Caco-2 (cell line): ENCODE results near the gene EMC8. TPM values are rescaled to one million over a fixed set of nuclear protein-coding genes. Genes with fewer than 3 reads are reported as not detected.

Source experiments
- BruUV-seq: library from RNA; stranded (reverse); fragments of 400-500 nt; replicated peaks from 2 replicates; lab custom pipeline; 2021; lab: Mats Ljungman, UMichigan
- CTCF ChIA-PET: fragments of 300-600 bp; sonication (Branson Sonifier 250); formaldehyde crosslinking; loops from one replicate; lab custom pipeline; 2022; ENCODE audit warnings: antibody characterized with exemption; lab: Charles Lee
- POLR2A ChIA-PET: fragments of 300-600 bp; sonication (Branson Sonifier 250); formaldehyde crosslinking; loops from one replicate; lab custom pipeline; 2022; ENCODE audit warnings: antibody characterized with exemption; lab: Charles Lee
- DNase-seq, 2 experiments: peaks; one replicate each; pipeline versions ENCODE4 v3.0.0 to v3.0.0-alpha.2; 2020 to 2022
- H3K27me3 ChIP-seq: replicated peaks from 2 replicates; pipeline ENCODE4 v1.6.0; 2011; ENCODE audit warnings: low read length; ENCODE audit not compliant: control insufficient read depth, insufficient read depth
- H3K36me3 ChIP-seq: 2 replicates; pipeline ENCODE4 v1.5.1; 2011; ENCODE audit warnings: low read length; ENCODE audit not compliant: control insufficient read depth, insufficient read depth
- H3K4me1 ChIP-seq: fragments of 250-450 bp; sonication (Bioruptor Pico); 2 replicates; pipeline ENCODE4 v1.5.1; 2020; ENCODE audit warnings: mild to moderate bottlenecking
- H3K4me3 ChIP-seq: 2 replicates; pipeline ENCODE4 v1.5.1; 2011; ENCODE audit warnings: low read depth, mild to moderate bottlenecking, control low read depth, low read length
- H3K9me3 ChIP-seq: fragments of 250-450 bp; sonication (Bioruptor Pico); 2 replicates; pipeline ENCODE4 v1.5.1; 2020; ENCODE audit warnings: mild to moderate bottlenecking, moderate library complexity
- H3K27ac Mint-ChIP-seq: one replicate; pipeline ENCODE4 v1.8.0; 2022; ENCODE audit warnings: mixed read lengths; ENCODE audit not compliant: unreplicated experiment
- H3K27me3 Mint-ChIP-seq: one replicate; pipeline ENCODE4 v1.8.0; 2022; ENCODE audit warnings: mixed read lengths; ENCODE audit not compliant: insufficient read depth, unreplicated experiment
- H3K36me3 Mint-ChIP-seq: one replicate; pipeline ENCODE4 v1.8.0; 2022; ENCODE audit warnings: mild to moderate bottlenecking, mixed read lengths; ENCODE audit not compliant: insufficient read depth, unreplicated experiment
- H3K4me1 Mint-ChIP-seq: one replicate; pipeline ENCODE4 v1.8.0; 2022; ENCODE audit warnings: low read depth, mixed read lengths; ENCODE audit not compliant: unreplicated experiment
- H3K4me3 Mint-ChIP-seq: one replicate; pipeline ENCODE4 v1.8.0; 2022; ENCODE audit warnings: mild to moderate bottlenecking, moderate library complexity, mixed read lengths; ENCODE audit not compliant: unreplicated experiment
- H3K9me3 Mint-ChIP-seq: one replicate; pipeline ENCODE4 v1.8.0; 2022; ENCODE audit warnings: mixed read lengths; ENCODE audit not compliant: unreplicated experiment
- intact Hi-C: fragments of 100-400 bp; cut with micrococcal nuclease; formaldehyde crosslinking; loops from one replicate; pipeline ENCODE4 v1.10.0; 2022; ENCODE audit not compliant: unreplicated experiment
- total RNA-seq: library from RNA; stranded (reverse); gene quantifications from 2 replicates; pipeline ENCODE4 v1.2.3, GENCODE V29; 2022
- TF ChIP-seq, protein P1 (sequence below), 2 experiments: fragments of 200-600 bp in 1 of 2; IDR thresholded peaks; 1 replicate in 1 of 2; 2 replicates in 1 of 2; pipeline versions ENCODE4 v1.5.1 to v1.8.0; 2011 to 2022; ENCODE audit warnings: antibody characterized with exemption in 1 of 2, control low read depth in 1 of 2, inconsistent platforms in 1 of 2, low read depth in 1 of 2, low read length in 1 of 2, mild to moderate bottlenecking in 1 of 2, moderate library complexity in 1 of 2; ENCODE audit not compliant: insufficient read depth in 1 of 2, severe bottlenecking in 1 of 2, unreplicated experiment in 1 of 2

EMC8 gene
- total RNA-seq, 1 experiment from 2014 or later: 94.7 TPM

DNA sequence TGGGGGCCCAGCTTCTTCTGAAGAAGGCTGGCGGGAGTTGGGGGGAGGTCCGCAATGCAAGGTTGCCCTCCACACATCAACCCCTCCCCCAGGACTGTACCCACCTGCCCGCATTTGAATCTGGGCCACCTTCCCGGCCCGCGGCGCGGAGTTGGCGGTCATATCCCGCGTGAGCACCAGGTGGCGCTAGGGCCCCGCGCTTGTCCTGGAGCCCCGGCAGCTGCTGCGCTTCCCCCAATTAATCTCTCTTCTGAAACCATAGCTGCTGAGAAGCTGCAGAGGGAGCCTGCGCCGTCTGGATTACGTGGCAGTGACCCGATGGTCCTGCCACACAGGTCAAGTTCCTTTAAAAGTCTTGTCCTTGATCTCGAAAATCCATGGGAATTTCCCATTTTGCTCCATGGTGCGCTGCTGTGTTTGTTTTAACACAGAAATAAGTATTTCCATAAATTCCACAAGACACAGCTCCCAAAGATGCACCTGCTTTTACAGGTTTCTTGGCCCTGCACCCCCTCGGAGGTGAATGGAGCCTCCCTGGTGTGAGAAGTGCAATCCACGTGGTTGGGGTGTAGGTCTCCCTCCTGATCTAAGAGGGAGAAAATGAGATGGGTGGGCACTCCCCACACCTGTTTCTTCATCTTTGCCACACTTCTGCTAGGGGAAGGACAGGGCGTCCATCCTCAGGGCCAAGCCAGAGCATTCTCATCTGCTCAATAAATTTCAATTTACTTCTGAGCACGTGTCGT lies 22.2 kb upstream of the EMC8 start:
- POLR2A ChIA-PET: no interaction called here
- no peaks in the 10 kb centered on the region for H3K9me3 Mint-ChIP-seq
- H3K27ac Mint-ChIP-seq: no peak overlapping the region
- Histone ChIP-seq H3K36me3 (no peaks in the 10 kb centered on the region), H3K27me3 (no peaks in the 10 kb centered on the region), H3K4me3 (no peak overlapping the region), H3K4me1 (peaks cover 3% of the 10 kb centered on the region; the same call in 1 of the 2 replicates), H3K9me3 (no peaks in the 10 kb centered on the region)
- no peaks in the 10 kb centered on the region for H3K36me3 Mint-ChIP-seq
- DNase-seq: peak; percentile 89 to 92
- H3K27me3 Mint-ChIP-seq: no peaks in the 10 kb centered on the region
- no TSS peak for BruUV-seq
- TF ChIP-seq, protein P1, sequence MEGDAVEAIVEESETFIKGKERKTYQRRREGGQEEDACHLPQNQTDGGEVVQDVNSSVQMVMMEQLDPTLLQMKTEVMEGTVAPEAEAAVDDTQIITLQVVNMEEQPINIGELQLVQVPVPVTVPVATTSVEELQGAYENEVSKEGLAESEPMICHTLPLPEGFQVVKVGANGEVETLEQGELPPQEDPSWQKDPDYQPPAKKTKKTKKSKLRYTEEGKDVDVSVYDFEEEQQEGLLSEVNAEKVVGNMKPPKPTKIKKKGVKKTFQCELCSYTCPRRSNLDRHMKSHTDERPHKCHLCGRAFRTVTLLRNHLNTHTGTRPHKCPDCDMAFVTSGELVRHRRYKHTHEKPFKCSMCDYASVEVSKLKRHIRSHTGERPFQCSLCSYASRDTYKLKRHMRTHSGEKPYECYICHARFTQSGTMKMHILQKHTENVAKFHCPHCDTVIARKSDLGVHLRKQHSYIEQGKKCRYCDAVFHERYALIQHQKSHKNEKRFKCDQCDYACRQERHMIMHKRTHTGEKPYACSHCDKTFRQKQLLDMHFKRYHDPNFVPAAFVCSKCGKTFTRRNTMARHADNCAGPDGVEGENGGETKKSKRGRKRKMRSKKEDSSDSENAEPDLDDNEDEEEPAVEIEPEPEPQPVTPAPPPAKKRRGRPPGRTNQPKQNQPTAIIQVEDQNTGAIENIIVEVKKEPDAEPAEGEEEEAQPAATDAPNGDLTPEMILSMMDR (IDR thresholded peaks at IDR 0.05; ENCODE audit: insufficient read depth in 1 of 2, low read depth in 1 of 2, low read length in 1 of 2, severe bottlenecking in 1 of 2, unreplicated experiment in 1 of 2): peak; percentile 95 to 99
- CTCF ChIA-PET: interaction anchor here (0.6 to 3.8 kb wide), 41 partner anchors 9 to 319 kb away, joined by 3 to 147 read pairs (median 5); partner anchors contain the start of gene IRF8
- no peak overlapping the region for H3K4me3 Mint-ChIP-seq
- intact Hi-C loops: loop anchor here (1.0 kb wide), 5 partner anchors 29 to 251 kb away; no protein-coding TSS in a partner anchor
- H3K4me1 Mint-ChIP-seq: peaks cover 7% of the 10 kb centered on the region

DNA sequence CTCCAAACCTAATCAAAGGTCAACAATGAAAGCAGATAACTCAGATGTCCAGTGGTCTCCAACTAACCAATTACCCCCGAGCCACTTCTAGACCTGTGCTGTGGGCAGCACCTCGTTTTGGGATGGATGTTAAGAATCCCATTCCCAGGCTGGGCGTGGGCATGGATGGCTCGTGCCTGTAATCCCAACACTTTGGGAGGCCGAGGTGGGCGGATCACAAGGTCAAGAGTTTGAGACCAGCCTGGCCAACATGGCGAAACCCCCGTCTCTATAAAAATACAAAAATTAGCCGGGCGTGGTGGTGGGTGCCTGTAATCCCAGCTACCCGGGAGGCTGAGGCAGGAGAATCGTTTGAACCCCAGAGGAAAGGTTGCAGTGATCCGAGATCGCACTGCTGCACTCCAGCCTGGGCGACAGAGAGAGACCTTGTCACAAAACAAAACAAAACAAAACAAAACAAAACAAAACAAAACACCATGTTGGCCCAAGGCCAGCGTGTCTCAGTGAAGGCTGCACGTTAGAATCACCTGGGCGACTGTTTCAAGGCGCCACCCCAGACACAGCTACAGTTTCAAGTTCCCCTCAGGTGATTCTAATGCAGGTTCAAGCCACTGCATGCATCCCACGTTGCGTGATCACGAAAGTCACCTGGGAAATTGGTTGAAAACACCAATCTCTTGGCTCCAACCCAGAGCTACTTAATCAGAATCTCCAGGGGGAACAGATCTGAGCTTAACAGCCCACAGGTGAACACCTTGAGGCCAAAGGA lies 21.4 kb upstream of the EMC8 start:
- intact Hi-C loops: loop anchor here (1.0 kb wide), 5 partner anchors 30 to 252 kb away; no protein-coding TSS in a partner anchor
- no peaks in the 10 kb centered on the region for H3K9me3 Mint-ChIP-seq
- BruUV-seq: no TSS peak
- TF ChIP-seq, protein P1 (IDR thresholded peaks at IDR 0.05; ENCODE audit: insufficient read depth in 1 of 2, low read depth in 1 of 2, low read length in 1 of 2, severe bottlenecking in 1 of 2, unreplicated experiment in 1 of 2): no peak
- Histone ChIP-seq H3K9me3 (no peaks in the 10 kb centered on the region), H3K36me3 (no peaks in the 10 kb centered on the region), H3K27me3 (no peaks in the 10 kb centered on the region), H3K4me1 (peaks cover 3% of the 10 kb centered on the region; the same call in 1 of the 2 replicates), H3K4me3 (no peak overlapping the region)
- ChIA-PET POLR2A (no interaction called here), CTCF (interaction anchor here (0.5 to 3.8 kb wide), 36 partner anchors 8 to 380 kb away, joined by 3 to 147 read pairs (median 5); partner anchors contain the start of gene IRF8)
- H3K4me1 Mint-ChIP-seq: peaks cover 7% of the 10 kb centered on the region
- no peak for DNase-seq
- H3K27ac Mint-ChIP-seq: no peak overlapping the region
- H3K36me3 Mint-ChIP-seq: no peaks in the 10 kb centered on the region
- no peaks in the 10 kb centered on the region for H3K27me3 Mint-ChIP-seq
- H3K4me3 Mint-ChIP-seq: no peak overlapping the region

DNA sequence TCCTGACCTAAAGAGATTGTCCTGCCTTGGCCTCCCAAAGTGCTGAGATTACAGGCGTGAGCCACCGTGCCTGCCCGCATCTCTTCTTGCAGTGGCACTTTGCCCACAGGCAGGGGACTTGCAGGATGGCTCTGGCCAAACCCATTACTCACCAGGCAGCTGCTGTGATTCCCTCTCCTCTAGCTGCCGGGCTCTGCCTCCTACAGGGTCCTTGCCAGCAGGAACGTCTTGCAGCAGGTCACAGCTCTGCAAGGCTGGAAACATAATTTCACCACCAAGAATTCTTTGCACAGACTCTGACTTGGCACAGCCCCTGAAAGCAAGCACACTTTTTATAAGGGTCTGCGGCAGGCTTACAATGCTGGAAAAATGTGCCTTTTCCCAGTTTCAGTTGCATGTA lies 20.4 kb upstream of the EMC8 start:
- intact Hi-C loops: loop anchor here (5.0 kb wide), 1 partner anchor 698 kb away; no protein-coding TSS in a partner anchor
- BruUV-seq: no TSS peak
- Histone ChIP-seq H3K27me3 (no peaks in the 10 kb centered on the region), H3K36me3 (no peaks in the 10 kb centered on the region), H3K9me3 (no peaks in the 10 kb centered on the region), H3K4me1 (peaks cover 3% of the 10 kb centered on the region; the same call in 1 of the 2 replicates), H3K4me3 (no peak overlapping the region)
- Mint-ChIP-seq H3K4me1 (peaks cover 7% of the 10 kb centered on the region), H3K36me3 (no peaks in the 10 kb centered on the region), H3K27ac (no peak overlapping the region), H3K27me3 (no peaks in the 10 kb centered on the region), H3K9me3 (no peaks in the 10 kb centered on the region), H3K4me3 (no peak overlapping the region)
- POLR2A ChIA-PET: no interaction called here
- DNase-seq: no peak
- TF ChIP-seq, protein P1 (IDR thresholded peaks at IDR 0.05; ENCODE audit: insufficient read depth in 1 of 2, low read depth in 1 of 2, low read length in 1 of 2, severe bottlenecking in 1 of 2, unreplicated experiment in 1 of 2): no peak
- CTCF ChIA-PET: interaction anchor here (0.6 to 3.8 kb wide), 28 partner anchors 9 to 698 kb away, joined by 3 to 147 read pairs (median 5); partner anchors contain the start of gene IRF8
